Loucy (cell line): ENCODE measurements around the gene LRIG1.

Experiments used
- H2AFZ ChIP-seq: fragments of 200-600 bp; sonication (generic); 2 replicates; pipeline ENCODE4 v1.6.0; 2016; ENCODE audit warnings: antibody characterized with exemption, mild to moderate bottlenecking, low read length, moderate library complexity
- H3F3A ChIP-seq: fragments of 200-600 bp; 2 replicates; pipeline ENCODE4 v1.6.0; 2016; ENCODE audit warnings: antibody characterized with exemption, low read depth, mild to moderate bottlenecking
- H3K27me3 ChIP-seq: fragments of 200-600 bp; sonication (generic); 2 replicates; pipeline ENCODE4 v1.6.1; 2014; ENCODE audit warnings: low read length, mild to moderate bottlenecking; ENCODE audit not compliant: insufficient read depth, poor library complexity, severe bottlenecking
- H3K36me3 ChIP-seq: fragments of 200-600 bp; sonication (generic); 2 replicates; pipeline ENCODE4 v1.6.1; 2016; ENCODE audit warnings: low read length; ENCODE audit not compliant: insufficient read depth
- H3K4me1 ChIP-seq: fragments of 200-600 bp; sonication (generic); 2 replicates; pipeline ENCODE4 v1.5.1; 2014; ENCODE audit warnings: low read length, mild to moderate bottlenecking; ENCODE audit not compliant: insufficient read depth, poor library complexity, severe bottlenecking
- H3K4me2 ChIP-seq: fragments of 200-600 bp; sonication (generic); 2 replicates; pipeline ENCODE4 v1.6.0; 2014; ENCODE audit warnings: antibody characterized with exemption, low read length, low read depth, mild to moderate bottlenecking; ENCODE audit not compliant: poor library complexity, severe bottlenecking
- H3K4me3 ChIP-seq: fragments of 200-600 bp; sonication (generic); 2 replicates; pipeline ENCODE4 v1.5.1; 2014; ENCODE audit warnings: low read length, mild to moderate bottlenecking, mixed read lengths; ENCODE audit not compliant: poor library complexity, severe bottlenecking
- H3K79me2 ChIP-seq: fragments of 200-600 bp; sonication (generic); 2 replicates; pipeline ENCODE4 v1.6.1; 2014; ENCODE audit warnings: low read length; ENCODE audit not compliant: insufficient read depth
- H3K9ac ChIP-seq: fragments of 200-600 bp; sonication (generic); 2 replicates; pipeline ENCODE4 v1.6.0; 2014; ENCODE audit warnings: mild to moderate bottlenecking, low read depth, low read length, moderate library complexity; ENCODE audit not compliant: poor library complexity, severe bottlenecking
- H3K9me2 ChIP-seq: fragments of 200-600 bp; sonication (generic); replicated peaks from 2 replicates; pipeline ENCODE4 v1.6.1; 2016; ENCODE audit warnings: low read depth, low read length, mixed read lengths
- H3K9me3 ChIP-seq: fragments of 200-600 bp; sonication (generic); 2 replicates; pipeline ENCODE4 v1.6.1; 2014; ENCODE audit warnings: mild to moderate bottlenecking, antibody characterized with exemption, low read length, low read depth; ENCODE audit not compliant: insufficient read depth
- H4K20me1 ChIP-seq: fragments of 200-600 bp; sonication (generic); 2 replicates; pipeline ENCODE4 v1.6.0; 2014; ENCODE audit warnings: antibody characterized with exemption, low read length, mild to moderate bottlenecking; ENCODE audit not compliant: insufficient read depth, poor library complexity, severe bottlenecking
- EZH2phosphoT487 ChIP-seq: fragments of 200-600 bp; IDR thresholded peaks from 2 replicates; pipeline ENCODE4 v1.6.1; 2018; ENCODE audit warnings: antibody characterized with exemption, mild to moderate bottlenecking, moderate library complexity, borderline replicate concordance
- TF ChIP-seq, protein P1 (sequence below): fragments of 200-600 bp; sonication (generic); conservative IDR thresholded peaks from 2 replicates; pipeline ENCODE4 v1.5.1; 2014; ENCODE audit warnings: mild to moderate bottlenecking, antibody characterized with exemption, low read length

Gene LRIG1

DNA sequence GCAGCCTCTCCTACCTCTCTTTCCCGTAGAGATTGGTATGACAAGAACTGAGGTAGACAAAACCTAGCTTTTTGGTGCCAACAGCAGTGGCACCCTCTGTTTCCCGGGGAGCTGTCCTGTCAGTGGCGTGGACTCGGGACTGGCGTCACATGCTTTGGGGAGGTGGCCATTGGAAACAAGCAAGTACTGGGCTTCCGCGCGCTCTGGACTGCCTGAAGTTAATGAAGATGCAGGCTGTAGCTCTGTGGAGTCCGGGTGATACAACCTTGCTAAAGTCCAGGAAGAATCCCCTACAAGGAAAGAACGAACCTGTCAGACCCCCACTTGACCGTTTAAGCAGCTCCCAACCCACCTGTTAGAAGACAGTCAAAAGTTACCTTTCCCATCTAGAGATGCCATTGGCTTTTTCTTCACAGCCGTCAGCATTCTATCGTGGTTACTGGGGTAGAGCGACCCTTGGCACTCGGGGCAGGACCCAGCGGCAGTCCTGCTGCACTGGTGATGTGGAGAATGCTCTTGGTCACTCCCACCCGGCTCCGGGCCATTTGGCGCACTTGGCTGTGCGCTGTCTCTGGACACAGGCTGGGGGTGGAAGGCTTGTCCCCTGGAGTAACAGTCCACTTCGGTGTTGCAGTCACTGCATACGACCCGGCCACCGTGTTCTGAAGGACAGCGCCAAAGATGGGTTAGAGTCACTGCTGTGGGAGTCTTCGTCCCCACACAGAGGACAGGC is 120.5 kb downstream of the LRIG1 start:
- H3K36me3 ChIP-seq, result peaks cover 93% of the 10 kb centered on the region
- H3K79me2 ChIP-seq, result no peaks in the 10 kb centered on the region; the same call in 1 of the 2 replicates
- no peaks in the 10 kb centered on the region for H3K9me2 ChIP-seq
- no peak overlapping the region for H2AFZ ChIP-seq
- no peak overlapping the region for H3K9ac ChIP-seq
- H4K20me1 ChIP-seq, result no peaks in the 10 kb centered on the region
- no peaks in the 10 kb centered on the region for H3K9me3 ChIP-seq
- TF ChIP-seq EZH2phosphoT487, result no peak
- TF ChIP-seq, protein P1, sequence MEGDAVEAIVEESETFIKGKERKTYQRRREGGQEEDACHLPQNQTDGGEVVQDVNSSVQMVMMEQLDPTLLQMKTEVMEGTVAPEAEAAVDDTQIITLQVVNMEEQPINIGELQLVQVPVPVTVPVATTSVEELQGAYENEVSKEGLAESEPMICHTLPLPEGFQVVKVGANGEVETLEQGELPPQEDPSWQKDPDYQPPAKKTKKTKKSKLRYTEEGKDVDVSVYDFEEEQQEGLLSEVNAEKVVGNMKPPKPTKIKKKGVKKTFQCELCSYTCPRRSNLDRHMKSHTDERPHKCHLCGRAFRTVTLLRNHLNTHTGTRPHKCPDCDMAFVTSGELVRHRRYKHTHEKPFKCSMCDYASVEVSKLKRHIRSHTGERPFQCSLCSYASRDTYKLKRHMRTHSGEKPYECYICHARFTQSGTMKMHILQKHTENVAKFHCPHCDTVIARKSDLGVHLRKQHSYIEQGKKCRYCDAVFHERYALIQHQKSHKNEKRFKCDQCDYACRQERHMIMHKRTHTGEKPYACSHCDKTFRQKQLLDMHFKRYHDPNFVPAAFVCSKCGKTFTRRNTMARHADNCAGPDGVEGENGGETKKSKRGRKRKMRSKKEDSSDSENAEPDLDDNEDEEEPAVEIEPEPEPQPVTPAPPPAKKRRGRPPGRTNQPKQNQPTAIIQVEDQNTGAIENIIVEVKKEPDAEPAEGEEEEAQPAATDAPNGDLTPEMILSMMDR, result no peak
- H3K27me3 ChIP-seq, result no peaks in the 10 kb centered on the region
- H3K4me1 ChIP-seq, result peaks cover 26% of the 10 kb centered on the region
- H3F3A ChIP-seq, result peaks cover 21% of the 10 kb centered on the region
- H3K4me3 ChIP-seq, result no peak overlapping the region
- H3K4me2 ChIP-seq, result no peak overlapping the region

DNA sequence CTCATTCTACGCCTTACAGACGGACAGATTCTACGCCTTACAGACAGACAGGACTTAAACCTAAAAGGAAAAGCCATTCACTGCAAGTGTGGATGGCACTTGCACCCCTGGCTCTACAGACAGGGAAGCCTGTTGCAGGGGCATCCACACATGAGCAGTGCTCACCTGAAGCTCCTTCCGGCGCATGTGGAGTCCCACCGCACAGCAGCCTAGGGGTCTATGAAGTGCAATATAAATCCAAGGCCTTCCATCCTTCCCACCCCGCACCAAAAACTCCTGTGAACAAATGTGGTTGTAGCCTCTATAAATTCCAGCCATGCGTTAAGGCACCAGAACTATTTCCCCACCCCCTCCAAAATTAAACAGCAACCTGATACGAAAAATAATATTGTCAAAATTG is 121.3 kb downstream of the LRIG1 start:
- H3K4me1 ChIP-seq, result peaks cover 26% of the 10 kb centered on the region
- H3K4me2 ChIP-seq, result no peak overlapping the region
- H3K4me3 ChIP-seq, result no peak overlapping the region
- no peaks in the 10 kb centered on the region for H3K27me3 ChIP-seq
- no peak overlapping the region for H2AFZ ChIP-seq
- no peaks in the 10 kb centered on the region for H3K9me2 ChIP-seq
- H3K36me3 ChIP-seq, result peaks cover 85% of the 10 kb centered on the region
- H3F3A ChIP-seq, result peaks cover 21% of the 10 kb centered on the region
- TF ChIP-seq EZH2phosphoT487, result no peak
- TF ChIP-seq, protein P1, result no peak
- H3K9me3 ChIP-seq, result no peaks in the 10 kb centered on the region
- no peaks in the 10 kb centered on the region; the same call in 1 of the 2 replicates for H3K79me2 ChIP-seq
- no peak overlapping the region for H3K9ac ChIP-seq
- H4K20me1 ChIP-seq, result no peaks in the 10 kb centered on the region

DNA sequence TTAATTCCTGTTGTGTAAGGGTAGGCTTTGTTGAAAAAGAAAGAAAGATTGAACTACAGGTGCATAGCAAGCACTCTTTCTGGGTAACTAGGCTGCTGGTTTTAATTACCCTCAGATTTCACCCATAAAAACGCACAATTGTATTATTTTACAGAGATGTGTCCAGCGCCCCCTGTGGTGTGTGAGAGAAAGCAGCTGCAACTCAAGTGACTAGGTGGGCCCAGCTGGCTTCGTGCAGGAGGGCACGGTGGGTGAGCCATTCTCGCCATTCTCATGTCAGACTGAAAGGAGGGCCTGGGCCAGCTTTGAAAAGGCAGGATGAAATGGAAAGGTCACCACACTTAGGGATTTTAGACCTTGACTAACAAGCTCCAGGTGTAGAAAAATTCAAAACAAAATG is 122.6 kb downstream of the LRIG1 start:
- Histone ChIP-seq H3K36me3 (peaks cover 72% of the 10 kb centered on the region), H3K4me1 (peaks cover 26% of the 10 kb centered on the region), H3K9me2 (no peaks in the 10 kb centered on the region), H2AFZ (no peak overlapping the region), H3K79me2 (no peaks in the 10 kb centered on the region; the same call in 1 of the 2 replicates), H3K9me3 (no peaks in the 10 kb centered on the region), H3K9ac (no peak overlapping the region), H3K4me3 (no peak overlapping the region), H3K27me3 (no peaks in the 10 kb centered on the region), H3F3A (peaks cover 21% of the 10 kb centered on the region), H3K4me2 (peak overlapping the region; percentile 49), H4K20me1 (no peaks in the 10 kb centered on the region)
- TF ChIP-seq, protein P1, result peak; percentile 90
- no peak for TF ChIP-seq EZH2phosphoT487
